Osteoblast (primary cell): ENCODE measurements around the gene NAGA. TPM values are rescaled to one million over a fixed set of nuclear protein-coding genes. Genes with fewer than 3 reads are reported as not detected.

Experiments used
- DNase-seq: peaks from one replicate; pipeline ENCODE4 v3.0.0; 2011; ENCODE audit warnings: low spot score, mixed read lengths; ENCODE audit not compliant: insufficient read length; ENCODE audit errors: missing footprints
- H2AFZ ChIP-seq: 2 replicates; pipeline ENCODE4 v1.6.0; 2011; ENCODE audit warnings: mild to moderate bottlenecking, low read length
- H3K27ac ChIP-seq: 2 replicates; pipeline ENCODE4 v1.5.1; 2011; ENCODE audit warnings: mild to moderate bottlenecking, low read depth, low read length, moderate library complexity
- H3K27me3 ChIP-seq: 2 replicates; pipeline ENCODE4 v1.6.0; 2012; ENCODE audit warnings: mild to moderate bottlenecking, control low read depth, inconsistent platforms, low read length, moderate library complexity; ENCODE audit not compliant: insufficient read depth
- H3K36me3 ChIP-seq: 2 replicates; pipeline ENCODE4 v1.5.1; 2011; ENCODE audit warnings: mild to moderate bottlenecking, low read length, control low read depth, moderate library complexity; ENCODE audit not compliant: insufficient read depth
- H3K4me1 ChIP-seq: 2 replicates; pipeline ENCODE4 v1.5.1; 2011; ENCODE audit warnings: mild to moderate bottlenecking, low read length, control low read depth, moderate library complexity; ENCODE audit not compliant: insufficient read depth
- H3K4me2 ChIP-seq: 2 replicates; pipeline ENCODE4 v1.6.0; 2011; ENCODE audit warnings: mild to moderate bottlenecking, low read length; ENCODE audit not compliant: insufficient read depth
- H3K4me3 ChIP-seq: fragments of 200-600 bp; sonication (generic); 3 replicates; pipeline ENCODE4 v1.5.1; 2012; ENCODE audit warnings: mild to moderate bottlenecking, low read length, inconsistent platforms; ENCODE audit not compliant: insufficient read depth
- H3K79me2 ChIP-seq: 2 replicates; pipeline ENCODE4 v1.6.0; 2012; ENCODE audit warnings: mild to moderate bottlenecking, low read length, control low read depth, inconsistent platforms; ENCODE audit not compliant: insufficient read depth
- H3K9me3 ChIP-seq: 2 replicates; pipeline ENCODE4 v1.5.1; 2011; ENCODE audit warnings: low read depth, low read length, control low read depth
- H4K20me1 ChIP-seq: 2 replicates; pipeline ENCODE4 v1.6.0; 2012; ENCODE audit warnings: mild to moderate bottlenecking, low read length, control low read depth; ENCODE audit not compliant: insufficient read depth
- CTCF ChIP-seq: IDR thresholded peaks from 2 replicates; pipeline ENCODE4 v1.5.1; 2011; ENCODE audit warnings: mild to moderate bottlenecking, low read depth, low read length, moderate library complexity; ENCODE audit errors: extremely low read depth
- total RNA-seq: library from RNA; depleted of rRNA; stranded (reverse); fragments of >200 nt; gene quantifications from 2 replicates; pipeline ENCODE4 v1.2.3, GENCODE V29; 2012

NAGA gene
- total RNA-seq, 1 donor: 44.2 TPM

GRCh38 chr22:42039271-42039670 is 31.3 kb downstream of the NAGA start:
- no peak overlapping the region for H3K27ac ChIP-seq
- TF ChIP-seq CTCF: no peak
- no peaks in the 10 kb centered on the region for H3K36me3 ChIP-seq
- DNase-seq: no peak
- H3K27me3 ChIP-seq: no peaks in the 10 kb centered on the region
- no peaks in the 10 kb centered on the region for H3K79me2 ChIP-seq
- H3K4me1 ChIP-seq: no peaks in the 10 kb centered on the region
- no peaks in the 10 kb centered on the region for H3K9me3 ChIP-seq
- no peak overlapping the region for H2AFZ ChIP-seq
- no peak overlapping the region for H3K4me2 ChIP-seq
- no peak overlapping the region for H3K4me3 ChIP-seq
- no peaks in the 10 kb centered on the region for H4K20me1 ChIP-seq

GRCh38 chr22:42035256-42035655 is 35.4 kb downstream of the NAGA start:
- TF ChIP-seq CTCF: no peak
- DNase-seq: no peak
- Histone ChIP-seq H3K27me3 (no peaks in the 10 kb centered on the region), H2AFZ (no peak overlapping the region), H3K79me2 (no peaks in the 10 kb centered on the region), H3K27ac (no peak overlapping the region), H4K20me1 (no peaks in the 10 kb centered on the region), H3K4me2 (no peak overlapping the region), H3K9me3 (peaks cover 5% of the 10 kb centered on the region), H3K4me1 (no peaks in the 10 kb centered on the region), H3K4me3 (no peak overlapping the region), H3K36me3 (no peaks in the 10 kb centered on the region)

- Histone ChIP-seq H3K4me3 (no peak overlapping the region), H3K4me1 (no peaks in the 10 kb centered on the region), H3K9me3 (peaks cover 5% of the 10 kb centered on the region), H3K36me3 (no peaks in the 10 kb centered on the region), H3K4me2 (no peak overlapping the region), H2AFZ (no peak overlapping the region), H3K27me3 (no peaks in the 10 kb centered on the region), H4K20me1 (no peaks in the 10 kb centered on the region), H3K79me2 (no peaks in the 10 kb centered on the region), H3K27ac (no peak overlapping the region)
- TF ChIP-seq CTCF: no peak
- no peak for DNase-seq
These were observed 37.1 kb downstream of the NAGA start for GRCh38 chr22:42033263-42034181.

- Histone ChIP-seq H3K27ac (no peak overlapping the region), H3K36me3 (no peaks in the 10 kb centered on the region), H3K4me2 (no peak overlapping the region), H3K27me3 (peaks cover 3% of the 10 kb centered on the region), H3K4me3 (no peak overlapping the region), H2AFZ (no peak overlapping the region), H3K4me1 (no peaks in the 10 kb centered on the region), H3K79me2 (no peaks in the 10 kb centered on the region), H4K20me1 (no peaks in the 10 kb centered on the region), H3K9me3 (no peaks in the 10 kb centered on the region)
- DNase-seq: no peak
- TF ChIP-seq CTCF: no peak
These were observed 43.9 kb downstream of the NAGA start for GRCh38 chr22:42026705-42027104.
